Nephron (organoid): Measurements from ENCODE around the gene ZNF827.

ENCODE experiments used
- H3K27ac Mint-ChIP-seq, 3 experiments: 2 replicates each; pipeline ENCODE4 v1.8.0; 2020; ENCODE audit warnings: mixed read lengths in 3 of 3, mild to moderate bottlenecking in 2 of 3, moderate library complexity in 1 of 3
- H3K27me3 Mint-ChIP-seq: 2 replicates; pipeline ENCODE4 v1.8.0; 2021; ENCODE audit warnings: low read depth, mild to moderate bottlenecking, moderate library complexity, mixed read lengths
- H3K36me3 Mint-ChIP-seq: 2 replicates; pipeline ENCODE4 v1.8.0; 2020; ENCODE audit warnings: low read depth, mixed read lengths
- H3K4me1 Mint-ChIP-seq: 2 replicates; pipeline ENCODE4 v1.8.0; 2020; ENCODE audit warnings: mixed read lengths
- H3K4me3 Mint-ChIP-seq, 3 experiments: 2 replicates each; pipeline ENCODE4 v1.8.0; 2020; ENCODE audit warnings: mild to moderate bottlenecking in 3 of 3, mixed read lengths in 3 of 3, moderate library complexity in 2 of 3
- H3K9me3 Mint-ChIP-seq: 2 replicates; pipeline ENCODE4 v1.8.0; 2020; ENCODE audit warnings: mixed read lengths
- TF ChIP-seq, protein P1 (sequence below), 3 experiments: fragments of 200-600 bp; sonication (generic); IDR thresholded peaks; one replicate each; pipeline ENCODE4 v1.5.0; 2021; ENCODE audit warnings: antibody characterized with exemption in 3 of 3; ENCODE audit not compliant: unreplicated experiment in 3 of 3

Gene ZNF827

GRCh38 chr4:145880355-145880960 lies 58.2 kb downstream of the ZNF827 start:
- peaks cover 77% of the 10 kb centered on the region for H3K36me3 Mint-ChIP-seq
- H3K27ac Mint-ChIP-seq, result peak overlapping the region; percentile 21 to 94 (median 93)
- no peak overlapping the region for H3K4me3 Mint-ChIP-seq
- TF ChIP-seq, protein P1, sequence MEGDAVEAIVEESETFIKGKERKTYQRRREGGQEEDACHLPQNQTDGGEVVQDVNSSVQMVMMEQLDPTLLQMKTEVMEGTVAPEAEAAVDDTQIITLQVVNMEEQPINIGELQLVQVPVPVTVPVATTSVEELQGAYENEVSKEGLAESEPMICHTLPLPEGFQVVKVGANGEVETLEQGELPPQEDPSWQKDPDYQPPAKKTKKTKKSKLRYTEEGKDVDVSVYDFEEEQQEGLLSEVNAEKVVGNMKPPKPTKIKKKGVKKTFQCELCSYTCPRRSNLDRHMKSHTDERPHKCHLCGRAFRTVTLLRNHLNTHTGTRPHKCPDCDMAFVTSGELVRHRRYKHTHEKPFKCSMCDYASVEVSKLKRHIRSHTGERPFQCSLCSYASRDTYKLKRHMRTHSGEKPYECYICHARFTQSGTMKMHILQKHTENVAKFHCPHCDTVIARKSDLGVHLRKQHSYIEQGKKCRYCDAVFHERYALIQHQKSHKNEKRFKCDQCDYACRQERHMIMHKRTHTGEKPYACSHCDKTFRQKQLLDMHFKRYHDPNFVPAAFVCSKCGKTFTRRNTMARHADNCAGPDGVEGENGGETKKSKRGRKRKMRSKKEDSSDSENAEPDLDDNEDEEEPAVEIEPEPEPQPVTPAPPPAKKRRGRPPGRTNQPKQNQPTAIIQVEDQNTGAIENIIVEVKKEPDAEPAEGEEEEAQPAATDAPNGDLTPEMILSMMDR (IDR thresholded peaks at IDR 0.05; ENCODE audit: unreplicated experiment in 3 of 3), result no peak
- H3K9me3 Mint-ChIP-seq, result no peaks in the 10 kb centered on the region
- peaks cover 71% of the 10 kb centered on the region for H3K4me1 Mint-ChIP-seq
- no peaks in the 10 kb centered on the region for H3K27me3 Mint-ChIP-seq

- H3K9me3 Mint-ChIP-seq, result no peaks in the 10 kb centered on the region
- no peak overlapping the region for H3K4me3 Mint-ChIP-seq
- H3K27me3 Mint-ChIP-seq, result no peaks in the 10 kb centered on the region
Observed at GRCh38 chr4:145879598-145879997, 59.0 kb downstream of the ZNF827 start.

GRCh38 chr4:145878501-145879435 lies 59.9 kb downstream of the ZNF827 start:
- TF ChIP-seq, protein P1 (IDR thresholded peaks at IDR 0.05; ENCODE audit: unreplicated experiment in 3 of 3), result no peak
- Mint-ChIP-seq H3K27ac (peak overlapping the region; percentile 59 to 89 (median 86)), H3K4me3 (no peak overlapping the region), H3K27me3 (no peaks in the 10 kb centered on the region), H3K9me3 (no peaks in the 10 kb centered on the region), H3K36me3 (peaks cover 71% of the 10 kb centered on the region), H3K4me1 (peaks cover 58% of the 10 kb centered on the region)

More at GRCh38 chr4:145879598-145879997, 59.0 kb downstream of the ZNF827 start:
- Mint-ChIP-seq H3K36me3 (peaks cover 75% of the 10 kb centered on the region), H3K27ac (peak overlapping the region; percentile 59 to 89 (median 86)), H3K4me1 (peaks cover 66% of the 10 kb centered on the region)
- TF ChIP-seq, protein P1 (IDR thresholded peaks at IDR 0.05; ENCODE audit: unreplicated experiment in 3 of 3), result no peak

- H3K36me3 Mint-ChIP-seq, result peaks cover 77% of the 10 kb centered on the region
- no peak overlapping the region for H3K4me3 Mint-ChIP-seq
- H3K27ac Mint-ChIP-seq, result no peak overlapping the region
- TF ChIP-seq, protein P1 (IDR thresholded peaks at IDR 0.05; ENCODE audit: unreplicated experiment in 3 of 3), result no peak
- H3K27me3 Mint-ChIP-seq, result no peaks in the 10 kb centered on the region
- H3K4me1 Mint-ChIP-seq, result peaks cover 42% of the 10 kb centered on the region
- no peaks in the 10 kb centered on the region for H3K9me3 Mint-ChIP-seq
Observed at GRCh38 chr4:145876531-145877180, 62.0 kb downstream of the ZNF827 start.

- Mint-ChIP-seq H3K36me3 (peaks cover 73% of the 10 kb centered on the region), H3K27ac (no peak overlapping the region)
Observed at GRCh38 chr4:145873901-145874300, 64.7 kb downstream of the ZNF827 start.

More at GRCh38 chr4:145873901-145874300, 64.7 kb downstream of the ZNF827 start:
- no peaks in the 10 kb centered on the region for H3K27me3 Mint-ChIP-seq
- no peak overlapping the region for H3K4me3 Mint-ChIP-seq
- H3K9me3 Mint-ChIP-seq, result no peaks in the 10 kb centered on the region
- TF ChIP-seq, protein P1 (IDR thresholded peaks at IDR 0.05; ENCODE audit: unreplicated experiment in 3 of 3), result no peak
- H3K4me1 Mint-ChIP-seq, result peaks cover 37% of the 10 kb centered on the region
